ENCODE data around the gene SMAD1.
"Not testable (repeated sequence)": the region's sequence is repeated elsewhere in the genome, so short reads cannot be mapped to it uniquely, and the experiment has no call there.

The SMAD1 gene

GRCh38 chr4:145566086-145566708, 84.5 kb downstream of the SMAD1 start:
- DNase-seq: no peak

DNA sequence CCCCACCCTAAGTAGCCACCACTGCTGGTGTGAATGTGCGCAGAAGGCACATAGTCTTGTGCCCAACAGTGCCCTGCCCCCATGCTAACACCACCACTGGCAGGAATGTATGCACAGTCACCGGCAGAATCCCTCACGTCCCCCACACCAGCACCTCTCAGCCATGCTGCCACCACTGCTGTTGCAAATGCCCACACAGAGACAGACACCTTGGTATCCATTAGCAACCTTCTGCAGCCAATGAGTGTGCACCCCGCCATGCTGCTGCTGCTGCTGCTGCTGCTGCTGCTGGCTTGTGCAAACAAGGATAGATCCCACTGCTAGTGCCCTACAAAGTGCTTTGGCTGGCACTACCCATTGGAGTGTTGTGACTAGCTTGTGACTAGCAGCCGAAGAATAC, 85.1 kb downstream of the SMAD1 start:
- DNase-seq: no peak

DNA sequence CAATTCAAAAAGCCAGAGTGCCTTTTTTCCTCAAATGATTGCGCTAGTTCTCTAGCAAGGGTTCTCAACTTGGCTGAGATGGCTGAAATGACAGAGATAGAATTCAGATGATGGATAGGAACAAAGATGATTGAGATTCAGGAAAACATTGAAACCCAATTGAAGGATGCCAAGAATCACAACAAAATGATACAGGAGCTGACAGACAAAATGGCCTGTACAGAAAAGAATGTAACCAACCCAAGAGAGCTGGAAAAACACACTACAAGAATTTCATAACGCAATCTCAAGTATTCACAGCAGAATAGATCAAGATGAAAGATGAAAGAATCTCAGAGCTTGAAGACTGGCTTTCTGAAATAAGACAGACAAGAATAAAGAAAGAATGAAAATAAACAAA, 85.9 kb downstream of the SMAD1 start:
- DNase-seq: no peak

DNA sequence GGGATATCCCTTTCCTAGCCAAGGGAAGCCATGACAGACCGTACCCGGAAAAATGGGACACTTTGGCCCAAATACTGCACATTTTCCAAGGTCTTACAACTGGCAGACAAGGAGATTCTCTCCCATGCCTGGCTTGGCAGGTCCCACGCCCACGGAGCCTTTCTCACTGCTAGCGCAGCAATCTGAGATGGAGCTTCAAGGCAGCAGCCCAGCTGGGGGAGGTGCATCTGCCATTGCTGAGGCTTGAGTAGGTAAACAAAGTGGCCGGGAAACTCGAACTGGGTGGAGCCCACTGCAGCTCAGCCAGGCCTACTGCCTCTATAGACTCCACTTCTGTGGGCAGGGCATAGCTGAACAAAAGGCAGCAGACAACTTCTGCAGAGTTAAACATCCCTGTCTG, 92.9 kb downstream of the SMAD1 start:
- not testable (repeated sequence) for DNase-seq

- DNase-seq: no peak
These were observed 99.3 kb downstream of the SMAD1 start for GRCh38 chr4:145580906-145581305.

GRCh38 chr4:145583191-145584055, 101.8 kb downstream of the SMAD1 start:
- DNase-seq: no peak

DNA sequence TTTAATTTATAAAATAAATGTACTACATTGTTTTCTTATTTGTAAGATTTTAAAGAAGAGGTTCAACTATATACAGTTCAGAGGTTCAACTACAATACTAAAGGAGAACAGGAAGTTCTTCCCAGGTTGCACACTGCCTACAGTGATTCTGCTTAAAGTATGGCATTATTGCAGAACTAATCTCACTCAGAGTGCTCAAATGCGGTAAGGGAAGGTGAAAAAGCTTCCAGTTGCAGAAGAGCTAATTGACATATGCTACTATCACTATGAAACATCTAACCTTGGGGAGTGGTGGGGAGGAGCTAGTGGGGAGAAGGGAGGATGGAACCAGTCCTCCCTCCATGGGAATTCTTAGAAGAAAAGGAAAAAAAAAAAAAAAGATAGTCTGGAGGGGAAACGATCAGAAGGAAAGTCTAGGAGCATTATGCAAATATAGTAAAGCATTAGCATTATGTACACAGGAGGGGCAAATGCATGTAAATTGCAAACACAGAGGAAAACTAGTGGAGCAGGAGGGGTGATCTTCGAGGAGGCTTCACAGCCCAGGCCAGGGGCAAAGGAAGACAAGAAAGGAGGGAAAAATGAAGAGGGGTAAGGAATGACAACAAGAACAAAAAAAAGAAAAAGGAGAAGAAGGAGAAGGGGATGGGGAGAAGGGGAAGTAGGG, 105.6 kb downstream of the SMAD1 start:
- DNase-seq: no peak

GRCh38 chr4:145589381-145589780, 107.7 kb downstream of the SMAD1 start:
- DNase-seq: not testable (repeated sequence)

- no peak for DNase-seq
These were observed 108.5 kb downstream of the SMAD1 start for GRCh38 chr4:145589916-145590702.

GRCh38 chr4:145602129-145602760, 120.6 kb downstream of the SMAD1 start:
- no peak for DNase-seq

DNA sequence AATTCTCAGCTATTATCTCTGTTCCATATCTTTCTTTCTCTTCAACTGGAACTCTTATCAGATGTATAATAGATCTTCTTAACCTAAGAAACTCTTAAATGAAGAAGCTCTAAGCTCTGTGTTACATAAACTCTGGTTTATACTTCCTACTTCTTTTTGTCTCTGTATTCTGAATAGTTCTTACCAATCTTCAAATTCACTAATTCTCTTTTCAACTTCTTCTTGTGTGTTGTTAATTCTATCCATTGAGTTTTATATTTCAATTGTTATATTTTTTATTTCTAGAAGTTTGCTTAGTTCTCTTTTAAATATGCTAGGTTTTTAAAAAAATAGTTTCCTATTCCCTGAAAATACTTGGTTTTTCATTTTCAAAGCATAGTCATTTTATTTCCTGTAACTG, 124.3 kb downstream of the SMAD1 start:
- DNase-seq: no peak

Measured in NCI-H146 (cell line).